ENCODE data around the gene GLYATL1.

The GLYATL1 gene

GRCh38 chr11:58927393-58928106 lies 11.7 kb upstream of the GLYATL1 start:
- peak; percentile 81 for DNase-seq

- peak; percentile 28 for DNase-seq
Measured at GRCh38 chr11:58928107-58928499, 11.2 kb upstream of the GLYATL1 start.

- peak; percentile 84 for DNase-seq
Measured at GRCh38 chr11:58928691-58929090, 10.6 kb upstream of the GLYATL1 start.

- DNase-seq, result no peak
Measured at GRCh38 chr11:58930926-58931325, 8.4 kb upstream of the GLYATL1 start.

- DNase-seq, result no peak
Measured at GRCh38 chr11:58933661-58934060, 5.6 kb upstream of the GLYATL1 start.

GRCh38 chr11:58934945-58935513 lies 4.3 kb upstream of the GLYATL1 start:
- no peak for DNase-seq

GRCh38 chr11:58938398-58938797 lies 890 bp upstream of the GLYATL1 start:
- no peak for DNase-seq

- no peak for DNase-seq
Measured at GRCh38 chr11:58940028-58940427, 740 bp downstream of the GLYATL1 start.

- DNase-seq, result no peak
Measured at GRCh38 chr11:58941838-58942237, 2.5 kb downstream of the GLYATL1 start.

GRCh38 chr11:58945663-58946062 lies 6.4 kb downstream of the GLYATL1 start:
- DNase-seq, result no peak

- DNase-seq, result no peak
Measured at GRCh38 chr11:58949184-58949583, 9.9 kb downstream of the GLYATL1 start.

GRCh38 chr11:58957922-58958321 lies 18.6 kb downstream of the GLYATL1 start:
- no peak for DNase-seq

- DNase-seq, result peak; percentile 46
Measured at GRCh38 chr11:58958500-58958899, 19.2 kb downstream of the GLYATL1 start.

- peak; percentile 86 for DNase-seq
Measured at GRCh38 chr11:58963551-58964104, 24.3 kb downstream of the GLYATL1 start.

- DNase-seq, result no peak
Measured at GRCh38 chr11:58965246-58965985, 26.1 kb downstream of the GLYATL1 start.

GRCh38 chr11:58968251-58968711 lies 29.0 kb downstream of the GLYATL1 start:
- peak; percentile 63 for DNase-seq

GRCh38 chr11:58977470-58977869 lies 38.2 kb downstream of the GLYATL1 start:
- no peak for DNase-seq

- DNase-seq, result no peak
Measured at GRCh38 chr11:58979222-58979621, 39.9 kb downstream of the GLYATL1 start.

- no peak for DNase-seq
Measured at GRCh38 chr11:58980159-58980843, 41.0 kb downstream of the GLYATL1 start.

- DNase-seq, result no peak
Measured at GRCh38 chr11:58992489-58992888, 53.2 kb downstream of the GLYATL1 start.

GRCh38 chr11:58994171-58994570 lies 54.9 kb downstream of the GLYATL1 start:
- DNase-seq, result no peak

- no peak for DNase-seq
Measured at GRCh38 chr11:58998480-58999290, 59.4 kb downstream of the GLYATL1 start.
